Thyroid gland (tissue), 4 donors: Measurements from ENCODE around the gene P2RX6. TPM values are rescaled to one million over a fixed set of nuclear protein-coding genes. Genes with fewer than 3 reads are reported as not detected.
A peak's percentile ranks its signal among the peaks of the same experiment; 100 is the strongest.

Experiments used
- DNase-seq, 2 donors: peaks; one replicate each; pipeline ENCODE4 v3.0.0-alpha.2; 2019
- H3K27ac ChIP-seq, 3 donors: fragments of 200-600 bp; sonication (generic); 1 replicate in 2 of 3; 2 replicates in 1 of 3; pipeline ENCODE4 v1.5.1; 2016 to 2019; ENCODE audit warnings: mild to moderate bottlenecking in 1 of 3, moderate library complexity in 1 of 3
- H3K27me3 ChIP-seq: fragments of 200-600 bp; sonication (generic); one replicate; pipeline ENCODE4 v1.5.1; 2019
- H3K36me3 ChIP-seq, 2 donors: fragments of 200-600 bp; sonication (generic); one replicate each; pipeline ENCODE4 v1.5.1; 2016 to 2019
- H3K4me1 ChIP-seq, 2 donors: fragments of 200-600 bp; sonication (generic); one replicate each; pipeline ENCODE4 v1.5.1; 2017 to 2019
- H3K4me3 ChIP-seq, 3 donors: fragments of 200-600 bp; sonication (generic); replicated peaks in 1 of 3; 1 replicate in 2 of 3; 2 replicates in 1 of 3; pipeline ENCODE4 v1.5.1; 2016; ENCODE audit warnings: mild to moderate bottlenecking in 1 of 3
- H3K9me3 ChIP-seq: fragments of 200-600 bp; sonication (generic); one replicate; pipeline ENCODE4 v1.5.1; 2017
- CTCF ChIP-seq, 6 experiments: fragments of 200-600 bp in 3 of 6; fragments of 450-650 bp in 3 of 6; sonication (generic) in 3 of 6; IDR thresholded peaks; one replicate each; pipeline ENCODE4 v1.5.1; 2016 to 2019; ENCODE audit warnings: antibody characterized with exemption in 6 of 6, mild to moderate bottlenecking in 2 of 6, inconsistent platforms in 1 of 6, moderate library complexity in 1 of 6
- POLR2A ChIP-seq, 2 donors: fragments of 450-650 bp; IDR thresholded peaks; one replicate each; pipeline ENCODE4 v1.6.1; 2017; ENCODE audit warnings: antibody characterized with exemption in 2 of 2, mild to moderate bottlenecking in 2 of 2, moderate library complexity in 1 of 2
- WGBS, 2 donors: methylation state at CpG; one replicate each; pipeline ENCODE4 v1.1.5; 2017; 5-methylcytosine and 5-hydroxymethylcytosine counted together
- intact Hi-C: fragments of 100-400 bp; cut with DNase I; formaldehyde crosslinking; loops from one replicate; pipeline ENCODE4 v1.15.1; 2023
- total RNA-seq, 4 donors: library from RNA; depleted of rRNA; stranded (reverse); fragments of >200 nt; gene quantifications; one replicate each; pipeline ENCODE4 v1.2.3, GENCODE V29; 2016

The P2RX6 gene
- total RNA-seq, 4 donors from 2014 or later, result 0.40 TPM; not detected in 3

- H3K4me1 ChIP-seq, result peaks cover 21 to 25% of the 10 kb centered on the region in 2 donors
- no peaks in the 10 kb centered on the region for H3K27me3 ChIP-seq
- no peak for DNase-seq
- H3K4me3 ChIP-seq, result peak overlapping the region; percentile 81 to 94 (median 83)
- TF ChIP-seq POLR2A (IDR thresholded peaks at IDR 0.05) (no peak), CTCF (IDR thresholded peaks at IDR 0.05) (no peak)
- peaks cover 0 to 6% of the 10 kb centered on the region in 2 donors for H3K36me3 ChIP-seq
- intact Hi-C loops, result no loop called here
- no peaks in the 10 kb centered on the region for H3K9me3 ChIP-seq
- peak overlapping the region; percentile 71 to 84 (median 76) for H3K27ac ChIP-seq
- WGBS, 2 donors, result 67 to 77% methylated on average over 10 of the region's 10 CpGs
Measured at GRCh38 chr22:20980938-20981722, 33.8 kb upstream of the P2RX6 start.

- intact Hi-C loops, result no loop called here
- DNase-seq, result peak; percentile 75 to 79
- Histone ChIP-seq H3K4me3 (peak within 1 kb of the TSS; percentile 81 to 94 (median 83)), H3K27me3 (no peaks in the 10 kb centered on the region), H3K27ac (peak within 1 kb of the TSS; percentile 71 to 84 (median 76)), H3K9me3 (no peaks in the 10 kb centered on the region), H3K36me3 (peaks cover 0 to 9% of the 10 kb centered on the region in 2 donors), H3K4me1 (peaks cover 21 to 25% of the 10 kb centered on the region in 2 donors)
- TF ChIP-seq CTCF (IDR thresholded peaks at IDR 0.05) (peak in 3 of 6 experiments; percentile 23 to 45 (median 45)), POLR2A (IDR thresholded peaks at IDR 0.05) (peak; percentile 33 to 92)
- 1% methylated on average over 13 to 24 of the region's 87 CpGs for WGBS, 2 donors
Measured at GRCh38 chr22:20981787-20982562, 33.0 kb upstream of the P2RX6 start, which contains the start of gene LZTR1. TSS of gene LZTR1 (plus strand) at chr22:20982297. CDS start at chr22:20982372, 75 bp downstream.

GRCh38 chr22:20982563-20982882 is 32.4 kb upstream of the P2RX6 start:
- Histone ChIP-seq H3K36me3 (peaks cover 3 to 12% of the 10 kb centered on the region in 2 donors), H3K4me1 (peaks cover 21 to 25% of the 10 kb centered on the region in 2 donors), H3K27me3 (no peaks in the 10 kb centered on the region), H3K9me3 (no peaks in the 10 kb centered on the region), H3K27ac (peak overlapping the region in 2 of 3 donors; percentile 76 to 84), H3K4me3 (peak overlapping the region; percentile 81 to 94 (median 83))
- TF ChIP-seq POLR2A (IDR thresholded peaks at IDR 0.05), result no peak
- TF ChIP-seq CTCF (IDR thresholded peaks at IDR 0.05), result no peak
- intact Hi-C loops, result no loop called here
- WGBS, 2 donors, result 1 to 2% methylated on average over 7 to 11 of the region's 12 CpGs
- no peak for DNase-seq

GRCh38 chr22:20983081-20983771 is 31.7 kb upstream of the P2RX6 start:
- intact Hi-C loops, result no loop called here
- Histone ChIP-seq H3K27me3 (no peaks in the 10 kb centered on the region), H3K27ac (peak overlapping the region in 1 of 3 donors; percentile 84)

More at GRCh38 chr22:20983081-20983771, 31.7 kb upstream of the P2RX6 start:
- no peaks in the 10 kb centered on the region for H3K9me3 ChIP-seq
- H3K36me3 ChIP-seq, result peaks cover 4 to 14% of the 10 kb centered on the region in 2 donors
- H3K4me3 ChIP-seq, result peak overlapping the region in 1 of 3 donors; percentile 81
- TF ChIP-seq CTCF (IDR thresholded peaks at IDR 0.05), result no peak
- no peak for TF ChIP-seq POLR2A (IDR thresholded peaks at IDR 0.05)
- peaks cover 21 to 25% of the 10 kb centered on the region in 2 donors for H3K4me1 ChIP-seq
- no peak for DNase-seq
- WGBS, 2 donors, result 76 to 89% methylated on average over 5 of the region's 5 CpGs
